ENCODE measurements around the gene SUSD6.
"Not testable (repeated sequence)": the region's sequence is repeated elsewhere in the genome, so short reads cannot be mapped to it uniquely, and the experiment has no call there.

Gene SUSD6

DNA sequence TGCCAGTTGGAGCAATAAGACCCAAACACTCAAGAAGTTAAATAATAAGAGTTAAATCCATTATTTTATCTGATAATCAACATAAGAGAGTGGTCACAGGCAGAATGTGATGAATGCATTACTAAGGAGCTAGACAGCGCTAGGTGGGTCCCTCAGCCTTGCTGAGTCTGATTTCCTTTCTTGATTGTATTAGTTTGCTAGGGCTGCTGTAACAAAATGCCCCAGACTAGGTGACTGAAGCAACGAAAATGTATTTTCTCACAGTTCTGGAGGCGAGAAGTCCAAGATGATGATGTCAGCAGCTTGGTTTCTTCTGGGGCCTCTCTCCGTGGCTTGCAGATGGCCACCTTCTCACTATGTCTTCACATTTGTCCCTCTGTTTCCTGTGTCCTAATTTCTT lies 28.6 kb upstream of the SUSD6 start:
- TF ChIP-seq FOXP2 (optimal IDR thresholded peaks at IDR 0.05; ENCODE audit: control extremely low read depth, extremely low read length, insufficient read depth) (no peak), EZH2 (IDR thresholded peaks at IDR 0.05) (no peak), POLR2AphosphoS5 (IDR thresholded peaks at IDR 0.05; ENCODE audit: borderline replicate concordance, low read depth, low read length) (no peak)
- Histone ChIP-seq H3K9ac (ENCODE audit: insufficient read length) (no peak overlapping the region), H3K36me3 (ENCODE audit: insufficient read depth, low read length) (no peaks in the 10 kb centered on the region), H3K4me3 (no peak overlapping the region), H3K27ac (no peak overlapping the region), H3K9me3 (ENCODE audit: low read depth, low read length) (no peaks in the 10 kb centered on the region)
- no peak for DNase-seq (ENCODE audit: low read depth, low spot score)

DNA sequence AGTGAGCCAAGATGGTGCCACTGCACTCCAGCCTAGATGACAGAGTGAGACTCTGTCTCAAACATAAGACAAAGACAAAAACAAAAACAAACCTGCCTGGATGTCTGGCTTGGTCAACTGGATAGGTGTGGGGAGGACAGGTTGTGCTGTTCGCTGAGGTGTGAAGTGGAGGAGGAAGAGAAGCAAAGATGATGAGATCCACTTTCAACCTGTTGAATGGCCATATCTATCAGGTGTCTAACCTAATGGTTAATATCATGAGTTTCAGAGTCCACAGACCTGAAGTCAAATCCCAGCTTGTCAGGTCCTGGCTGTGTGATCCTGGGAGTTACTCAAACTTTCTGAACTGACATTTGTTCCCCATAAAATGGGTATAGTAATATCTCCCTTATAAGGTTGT lies 27.0 kb upstream of the SUSD6 start:
- no peak overlapping the region for H3K9ac ChIP-seq (ENCODE audit: insufficient read length)

DNA sequence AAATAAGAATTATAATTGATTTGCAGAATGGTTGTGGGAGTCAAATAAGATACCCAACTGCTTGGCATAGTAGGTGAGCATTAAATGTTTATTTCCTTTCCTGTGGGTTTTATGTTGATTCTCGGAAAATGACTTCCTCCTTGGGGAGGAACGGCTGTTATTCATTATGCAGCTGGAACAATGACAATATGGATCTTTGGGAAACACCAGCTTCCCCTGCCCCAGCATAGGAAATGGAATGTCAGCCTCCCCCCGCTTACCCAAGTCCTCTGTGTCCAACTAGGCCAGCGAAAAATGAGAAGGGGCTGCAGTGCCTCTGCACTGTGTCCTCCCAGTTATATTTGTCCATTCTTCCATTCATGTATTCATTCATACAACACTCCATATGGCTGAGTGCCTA lies 25.0 kb upstream of the SUSD6 start:
- TF ChIP-seq POLR2AphosphoS5 (IDR thresholded peaks at IDR 0.05; ENCODE audit: borderline replicate concordance, low read depth, low read length) (no peak), FOXP2 (optimal IDR thresholded peaks at IDR 0.05; ENCODE audit: control extremely low read depth, extremely low read length, insufficient read depth) (no peak), EZH2 (IDR thresholded peaks at IDR 0.05) (no peak)
- DNase-seq (ENCODE audit: low read depth, low spot score) = no peak
- no peak overlapping the region for H3K9ac ChIP-seq (ENCODE audit: insufficient read length)

More for the DNA sequence above, 27.0 kb upstream of the SUSD6 start:
- Histone ChIP-seq H3K4me3 (no peak overlapping the region), H3K27ac (no peak overlapping the region), H3K9me3 (ENCODE audit: low read depth, low read length) (no peaks in the 10 kb centered on the region), H3K36me3 (ENCODE audit: insufficient read depth, low read length) (no peaks in the 10 kb centered on the region)
- DNase-seq (ENCODE audit: low read depth, low spot score) = no peak
- no peak for TF ChIP-seq FOXP2 (optimal IDR thresholded peaks at IDR 0.05; ENCODE audit: control extremely low read depth, extremely low read length, insufficient read depth)
- no peak for TF ChIP-seq EZH2 (IDR thresholded peaks at IDR 0.05)
- no peak for TF ChIP-seq POLR2AphosphoS5 (IDR thresholded peaks at IDR 0.05; ENCODE audit: borderline replicate concordance, low read depth, low read length)

DNA sequence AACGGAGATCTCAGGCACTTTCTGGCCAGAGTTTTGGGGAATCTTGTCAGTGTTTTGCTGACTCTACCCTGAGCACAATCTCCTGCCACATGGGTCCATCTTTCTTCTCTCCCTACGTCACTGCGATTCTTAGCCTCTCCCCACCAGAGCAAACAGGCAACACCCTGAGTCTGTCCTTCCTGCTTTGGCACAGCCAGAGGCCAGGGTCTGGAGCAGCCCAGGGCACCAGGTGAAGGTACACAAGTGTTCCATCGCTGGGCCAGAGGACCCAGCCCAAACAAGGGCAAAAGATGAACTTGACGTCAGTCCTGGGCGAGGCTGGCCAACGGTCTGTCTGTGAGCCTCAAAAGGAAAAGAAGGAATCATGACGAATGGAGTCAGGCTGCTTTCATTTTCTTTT lies 24.0 kb upstream of the SUSD6 start:
- no peak for TF ChIP-seq FOXP2 (optimal IDR thresholded peaks at IDR 0.05; ENCODE audit: control extremely low read depth, extremely low read length, insufficient read depth)
- TF ChIP-seq EZH2 (IDR thresholded peaks at IDR 0.05) = no peak
- TF ChIP-seq POLR2AphosphoS5 (IDR thresholded peaks at IDR 0.05; ENCODE audit: borderline replicate concordance, low read depth, low read length) = no peak
- DNase-seq (ENCODE audit: low read depth, low spot score) = no peak
- H3K9me3 ChIP-seq (ENCODE audit: low read depth, low read length) = no peaks in the 10 kb centered on the region
- H3K9ac ChIP-seq (ENCODE audit: insufficient read length) = no peak overlapping the region
- H3K36me3 ChIP-seq (ENCODE audit: insufficient read depth, low read length) = no peaks in the 10 kb centered on the region
- H3K4me3 ChIP-seq = no peak overlapping the region
- H3K27ac ChIP-seq = no peak overlapping the region

More for the DNA sequence above, 25.0 kb upstream of the SUSD6 start:
- Histone ChIP-seq H3K27ac (no peak overlapping the region), H3K4me3 (no peak overlapping the region), H3K36me3 (ENCODE audit: insufficient read depth, low read length) (no peaks in the 10 kb centered on the region), H3K9me3 (ENCODE audit: low read depth, low read length) (no peaks in the 10 kb centered on the region)

DNA sequence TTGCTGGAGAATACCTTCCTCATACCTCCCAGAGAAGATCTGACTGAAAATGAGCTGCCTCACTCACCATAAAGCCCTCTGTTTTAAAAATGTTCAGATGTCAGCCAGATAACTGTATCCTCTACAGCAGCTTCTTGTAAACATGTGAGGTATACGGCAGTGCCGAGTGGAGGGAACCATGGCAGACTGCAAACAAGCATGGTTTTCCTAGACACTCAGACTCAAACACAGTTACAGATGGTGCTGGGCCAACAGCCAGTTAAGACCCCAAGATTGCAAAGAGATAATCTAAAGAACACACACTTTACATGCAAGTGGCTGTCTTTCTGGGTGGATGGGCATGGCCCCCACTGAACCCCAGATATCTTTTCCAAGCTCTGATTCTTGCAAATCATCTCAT lies 20.1 kb upstream of the SUSD6 start:
- TF ChIP-seq FOXP2 (optimal IDR thresholded peaks at IDR 0.05; ENCODE audit: control extremely low read depth, extremely low read length, insufficient read depth) (no peak), POLR2AphosphoS5 (IDR thresholded peaks at IDR 0.05; ENCODE audit: borderline replicate concordance, low read depth, low read length) (no peak), EZH2 (IDR thresholded peaks at IDR 0.05) (no peak)
- H3K27ac ChIP-seq = no peak overlapping the region
- no peak for DNase-seq (ENCODE audit: low read depth, low spot score)
- no peaks in the 10 kb centered on the region for H3K36me3 ChIP-seq (ENCODE audit: insufficient read depth, low read length)
- no peaks in the 10 kb centered on the region for H3K9me3 ChIP-seq (ENCODE audit: low read depth, low read length)
- no peak overlapping the region for H3K9ac ChIP-seq (ENCODE audit: insufficient read length)
- no peak overlapping the region for H3K4me3 ChIP-seq

DNA sequence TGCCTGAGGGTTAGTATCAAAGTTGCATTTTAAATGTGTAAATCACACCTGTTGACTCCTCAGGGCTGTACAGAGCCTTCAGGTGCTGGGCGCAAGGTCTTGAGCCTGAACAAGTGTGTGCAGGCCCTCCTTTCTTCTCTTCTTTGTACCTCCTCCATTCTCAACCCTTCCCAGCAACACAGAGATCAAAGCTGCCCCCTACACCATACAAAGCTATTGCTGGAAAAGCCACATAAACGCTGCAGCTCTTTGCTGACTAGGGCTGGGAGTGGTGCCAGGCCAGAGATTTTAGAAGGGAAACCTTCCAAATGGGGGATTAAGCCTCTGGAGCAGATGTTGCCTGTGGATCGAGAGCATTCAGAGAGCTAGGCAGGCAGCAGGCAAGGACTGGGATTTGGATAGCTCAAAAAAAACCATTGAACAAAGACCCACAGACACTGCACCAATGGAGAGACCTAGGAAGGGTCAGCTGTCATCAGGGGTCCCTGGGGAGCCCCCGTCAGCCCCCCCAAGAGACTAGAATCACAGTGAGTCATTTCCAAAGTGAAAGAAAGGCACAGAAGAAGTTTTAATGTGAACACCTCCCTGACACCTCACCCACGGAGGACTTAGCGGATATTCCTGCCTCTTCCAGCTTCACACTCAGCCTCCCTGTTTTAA lies 18.2 kb upstream of the SUSD6 start:
- peak overlapping the region; percentile 54 for H3K4me3 ChIP-seq
- no peaks in the 10 kb centered on the region for H3K9me3 ChIP-seq (ENCODE audit: low read depth, low read length)
- TF ChIP-seq EZH2 (IDR thresholded peaks at IDR 0.05) (no peak), FOXP2 (optimal IDR thresholded peaks at IDR 0.05; ENCODE audit: control extremely low read depth, extremely low read length, insufficient read depth) (no peak), POLR2AphosphoS5 (IDR thresholded peaks at IDR 0.05; ENCODE audit: borderline replicate concordance, low read depth, low read length) (no peak)
- H3K27ac ChIP-seq = peak overlapping the region; percentile 81
- H3K9ac ChIP-seq (ENCODE audit: insufficient read length) = peak overlapping the region; percentile 40
- DNase-seq (ENCODE audit: low read depth, low spot score) = no peak
- H3K36me3 ChIP-seq (ENCODE audit: insufficient read depth, low read length) = no peaks in the 10 kb centered on the region

DNA sequence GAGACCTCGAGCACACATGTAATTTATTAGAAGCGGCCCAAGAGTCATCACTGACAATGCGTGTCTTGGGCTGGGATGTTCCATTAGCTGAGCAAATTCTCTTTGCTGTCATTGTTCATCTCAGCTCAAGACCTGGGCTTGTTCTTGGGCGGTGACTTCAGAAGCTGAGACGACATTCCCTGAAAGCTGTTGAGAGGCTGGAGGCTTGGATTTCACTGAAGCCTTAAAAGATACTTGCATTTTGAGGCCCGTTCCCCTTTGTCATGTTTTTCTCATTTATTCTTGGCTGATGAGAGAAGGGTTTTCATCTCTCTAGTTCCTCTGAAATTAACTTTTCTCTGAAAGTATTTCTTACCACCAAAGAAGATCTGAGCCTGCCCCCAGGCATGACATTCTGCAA lies 16.6 kb upstream of the SUSD6 start:
- TF ChIP-seq EZH2 (IDR thresholded peaks at IDR 0.05) (no peak), FOXP2 (optimal IDR thresholded peaks at IDR 0.05; ENCODE audit: control extremely low read depth, extremely low read length, insufficient read depth) (no peak), POLR2AphosphoS5 (IDR thresholded peaks at IDR 0.05; ENCODE audit: borderline replicate concordance, low read depth, low read length) (no peak)
- H3K36me3 ChIP-seq (ENCODE audit: insufficient read depth, low read length) = no peaks in the 10 kb centered on the region
- H3K9ac ChIP-seq (ENCODE audit: insufficient read length) = no peak overlapping the region
- H3K27ac ChIP-seq = no peak overlapping the region
- H3K4me3 ChIP-seq = no peak overlapping the region
- DNase-seq (ENCODE audit: low read depth, low spot score) = no peak
- H3K9me3 ChIP-seq (ENCODE audit: low read depth, low read length) = no peaks in the 10 kb centered on the region

DNA sequence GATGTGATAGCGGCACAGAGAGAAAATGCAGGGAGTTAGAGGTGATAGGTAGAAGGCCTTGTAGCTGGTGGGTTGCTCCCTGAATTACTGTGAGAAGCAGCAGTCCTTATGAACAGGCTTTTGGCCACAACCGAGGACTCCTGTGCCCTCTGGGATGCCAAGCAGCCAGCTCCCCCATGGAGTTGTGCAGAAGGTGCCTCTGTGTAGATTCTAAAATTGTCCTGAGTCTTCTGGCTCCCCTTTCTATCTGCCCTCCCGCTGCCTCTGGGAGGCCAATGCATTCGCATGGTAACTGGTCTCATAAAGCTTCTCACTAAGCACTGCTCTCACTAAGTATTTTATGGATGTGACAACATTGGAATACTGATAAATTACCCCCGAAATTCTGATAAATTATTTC lies 16.1 kb upstream of the SUSD6 start:
- H3K9ac ChIP-seq (ENCODE audit: insufficient read length) = no peak overlapping the region
- DNase-seq (ENCODE audit: low read depth, low spot score) = no peak
- H3K4me3 ChIP-seq = no peak overlapping the region
- TF ChIP-seq FOXP2 (optimal IDR thresholded peaks at IDR 0.05; ENCODE audit: control extremely low read depth, extremely low read length, insufficient read depth) (no peak), EZH2 (IDR thresholded peaks at IDR 0.05) (no peak), POLR2AphosphoS5 (IDR thresholded peaks at IDR 0.05; ENCODE audit: borderline replicate concordance, low read depth, low read length) (no peak)
- H3K36me3 ChIP-seq (ENCODE audit: insufficient read depth, low read length) = no peaks in the 10 kb centered on the region
- no peak overlapping the region for H3K27ac ChIP-seq
- H3K9me3 ChIP-seq (ENCODE audit: low read depth, low read length) = no peaks in the 10 kb centered on the region

DNA sequence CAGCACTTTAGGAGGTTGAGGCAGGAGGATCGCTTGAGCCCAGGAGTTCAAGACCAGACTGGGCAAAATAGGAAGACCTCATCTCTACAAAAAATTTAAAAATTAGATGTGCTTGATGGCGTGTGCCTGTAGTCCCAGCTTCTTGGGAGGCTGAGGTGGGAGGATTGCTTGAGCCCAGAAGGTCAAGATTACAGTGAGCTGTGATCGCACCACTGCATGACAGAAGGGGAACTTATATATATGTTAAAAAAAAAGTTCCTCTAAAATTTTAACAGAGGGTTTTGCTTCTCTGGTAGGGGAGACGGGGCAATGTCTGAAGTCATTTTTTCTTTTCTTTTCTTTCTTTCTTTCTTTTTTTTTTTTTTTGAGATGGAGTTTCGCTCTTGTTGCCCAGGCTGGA lies 12.0 kb upstream of the SUSD6 start:
- H3K9me3 ChIP-seq (ENCODE audit: low read depth, low read length); H3K9ac ChIP-seq (ENCODE audit: insufficient read length); H3K36me3 ChIP-seq (ENCODE audit: insufficient read depth, low read length); DNase-seq (ENCODE audit: low read depth, low spot score); H3K27ac ChIP-seq; H3K4me3 ChIP-seq: not testable (repeated sequence)
